AG09319 (cell line): ENCODE measurements around the gene DENND5A.

Experiments
- DNase-seq: peaks from one replicate; pipeline ENCODE4 v3.0.0-alpha.2; 2010; ENCODE audit warnings: low read depth; ENCODE audit errors: extremely low read depth
- CTCF ChIP-seq: IDR thresholded peaks from 2 replicates; pipeline ENCODE4 v1.5.1; 2011; ENCODE audit warnings: low read depth, mild to moderate bottlenecking, inconsistent platforms, low read length, moderate library complexity

The DENND5A gene

GRCh38 chr11:9125185-9125886 lies 139.8 kb downstream of the DENND5A start:
- TF ChIP-seq CTCF = no peak
- no peak for DNase-seq

GRCh38 chr11:9123595-9124304 lies 141.4 kb downstream of the DENND5A start:
- no peak for TF ChIP-seq CTCF
- DNase-seq = no peak

GRCh38 chr11:9121469-9121796 lies 143.7 kb downstream of the DENND5A start:
- DNase-seq = no peak
- TF ChIP-seq CTCF = no peak

GRCh38 chr11:9120664-9121468 lies 144.3 kb downstream of the DENND5A start:
- no peak for DNase-seq
- TF ChIP-seq CTCF = no peak

GRCh38 chr11:9118277-9118676 lies 146.9 kb downstream of the DENND5A start:
- no peak for DNase-seq
- no peak for TF ChIP-seq CTCF

- TF ChIP-seq CTCF = no peak
- no peak for DNase-seq
Measured at GRCh38 chr11:9112075-9112474, 153.1 kb downstream of the DENND5A start.
